ENCODE measurements around the gene COX7A1. TPM values are rescaled to one million over a fixed set of nuclear protein-coding genes. Genes with fewer than 3 reads are reported as not detected.
"Not testable (repeated sequence)": the region's sequence is repeated elsewhere in the genome, so short reads cannot be mapped to it uniquely, and the experiment has no call there.

The COX7A1 gene
- polyA plus RNA-seq, 4 donors: 25.6 to 30.2 (median 26.9) TPM

- DNase-seq (ENCODE audit: low read depth in 4 of 4, low spot score in 3 of 4): no peak
These were observed 9.8 kb downstream of the COX7A1 start for GRCh38 chr19:36142496-36142895.

- no peak for DNase-seq (ENCODE audit: low read depth in 4 of 4, low spot score in 3 of 4)
These were observed 10.2 kb downstream of the COX7A1 start for GRCh38 chr19:36142046-36142445.

DNA sequence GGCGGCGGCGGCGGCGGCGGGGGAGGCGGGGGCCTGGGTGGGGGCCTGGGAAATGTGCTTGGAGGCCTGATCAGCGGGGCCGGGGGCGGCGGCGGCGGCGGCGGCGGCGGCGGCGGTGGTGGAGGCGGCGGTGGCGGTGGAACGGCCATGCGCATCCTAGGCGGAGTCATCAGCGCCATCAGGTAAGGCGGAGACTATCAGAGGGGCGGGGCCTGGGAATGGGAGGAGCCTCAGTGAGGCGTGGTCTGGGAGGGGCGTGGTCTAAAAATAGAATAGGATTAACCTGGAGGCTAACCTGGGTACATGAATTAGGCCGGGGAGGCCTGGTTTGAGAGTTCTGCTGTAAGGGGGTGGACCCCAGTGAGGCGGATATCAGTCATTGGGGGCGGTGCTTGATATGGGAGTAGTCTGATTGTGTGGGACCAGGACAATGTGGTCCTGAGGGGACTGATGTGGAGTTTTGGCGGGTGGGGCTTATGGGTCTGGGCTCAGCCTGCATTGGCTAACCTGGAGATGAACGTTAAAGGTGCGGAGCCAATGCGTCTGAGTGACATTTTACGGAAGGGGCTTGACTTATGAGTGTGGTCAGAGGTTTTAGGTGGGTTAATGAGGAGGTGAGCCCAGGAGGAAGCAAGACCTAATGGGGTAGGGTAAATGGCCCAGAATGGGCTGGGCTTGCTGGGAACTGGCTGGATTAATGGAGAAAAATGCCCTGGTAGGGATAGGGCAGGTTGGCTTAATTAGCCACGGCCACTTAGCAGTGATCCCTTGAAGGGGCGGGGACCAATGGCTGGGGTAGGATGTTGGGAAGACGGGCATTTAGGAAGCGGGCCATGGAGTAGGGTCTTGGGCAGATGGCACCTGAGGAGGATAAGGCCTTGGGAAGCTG lies 11.0 kb downstream of the COX7A1 start:
- peak in 3 of 4 donors; percentile 49 to 70 (median 64) for DNase-seq (ENCODE audit: low read depth in 4 of 4, low spot score in 3 of 4)

- DNase-seq (ENCODE audit: low read depth in 4 of 4, low spot score in 3 of 4): peak in 1 of 4 donors; percentile 28
These were observed 11.8 kb downstream of the COX7A1 start for GRCh38 chr19:36140304-36141038.

GRCh38 chr19:36139473-36140303 lies 12.6 kb downstream of the COX7A1 start, which contains the start of gene CAPNS1:
Gene CAPNS1, plus strand, starts transcription at chr19:36140066. Its CDS starts 946 bp downstream, at chr19:36141012.
- peak; percentile 95 to 97 (median 96) for DNase-seq (ENCODE audit: low read depth in 4 of 4, low spot score in 3 of 4)

DNA sequence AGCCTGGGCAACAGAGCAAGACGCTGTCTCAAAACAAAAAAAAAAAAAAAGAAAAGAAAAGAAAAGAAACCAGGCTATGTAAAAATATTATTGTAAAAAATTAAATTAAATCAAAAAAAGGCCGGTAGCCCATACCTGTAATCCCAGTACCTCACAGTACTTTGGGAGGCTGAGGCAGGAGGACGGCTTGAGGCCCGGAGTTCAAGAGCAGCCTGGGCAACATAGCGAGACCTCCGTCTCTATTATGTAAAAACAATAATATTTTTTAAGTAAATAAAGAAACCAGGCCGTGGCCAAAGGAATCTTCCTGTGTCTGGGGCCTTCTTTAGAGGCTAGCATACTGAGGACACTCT lies 13.2 kb downstream of the COX7A1 start:
- no peak for DNase-seq (ENCODE audit: low read depth in 4 of 4, low spot score in 3 of 4)

GRCh38 chr19:36136964-36137686 lies 15.1 kb downstream of the COX7A1 start:
- DNase-seq (ENCODE audit: low read depth in 4 of 4, low spot score in 3 of 4): no peak

- not testable (repeated sequence) for DNase-seq (ENCODE audit: low read depth in 4 of 4, low spot score in 3 of 4)
These were observed 17.4 kb downstream of the COX7A1 start for GRCh38 chr19:36134867-36135266.

DNA sequence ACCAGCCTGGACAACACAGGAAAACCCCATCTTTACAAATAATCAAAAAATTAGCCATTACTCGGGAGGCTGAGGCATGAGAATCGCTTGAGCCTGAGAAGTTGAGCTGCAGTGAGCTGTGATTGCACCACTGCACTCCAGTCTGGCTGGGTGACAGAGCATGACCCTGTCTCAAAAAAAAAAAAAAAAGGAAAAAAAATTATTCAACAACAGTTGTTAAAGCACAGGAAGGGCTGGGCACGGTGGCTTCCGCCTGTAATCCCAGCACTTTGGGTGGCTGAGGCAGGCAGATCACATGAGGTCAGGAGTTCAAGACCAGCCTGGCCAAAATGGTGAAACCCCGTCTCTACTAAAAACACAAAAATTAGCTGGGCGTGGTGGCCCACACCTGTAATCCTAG lies 21.0 kb downstream of the COX7A1 start:
- DNase-seq (ENCODE audit: low read depth in 4 of 4, low spot score in 3 of 4): not testable (repeated sequence)

- no peak for DNase-seq (ENCODE audit: low read depth in 4 of 4, low spot score in 3 of 4)
These were observed 23.9 kb downstream of the COX7A1 start for GRCh38 chr19:36128392-36128736.

GRCh38 chr19:36125557-36125956 lies 26.7 kb downstream of the COX7A1 start:
- no peak for DNase-seq (ENCODE audit: low read depth in 4 of 4, low spot score in 3 of 4)

- no peak for DNase-seq (ENCODE audit: low read depth in 4 of 4, low spot score in 3 of 4)
These were observed 30.6 kb downstream of the COX7A1 start for GRCh38 chr19:36121486-36122124.

DNA sequence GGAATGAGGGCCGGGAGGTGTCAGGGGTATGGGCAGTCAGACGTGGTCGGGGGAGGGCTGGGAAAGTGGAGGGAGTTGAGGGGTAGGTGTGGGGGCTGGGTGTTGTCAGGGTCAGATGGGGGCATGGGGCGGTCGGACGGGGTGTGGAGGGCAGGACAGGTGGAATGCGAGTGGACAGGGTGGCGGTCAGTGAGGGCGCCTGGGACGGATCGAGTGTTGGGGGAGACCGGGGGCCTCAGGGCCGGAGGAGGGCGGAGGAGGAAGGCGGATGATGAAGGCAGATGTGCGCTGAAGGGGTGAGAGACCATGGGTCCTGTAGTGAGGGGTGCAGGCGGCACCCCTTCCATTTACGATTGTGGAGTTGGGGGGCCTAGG lies 31.3 kb downstream of the COX7A1 start:
- no peak for DNase-seq (ENCODE audit: low read depth in 4 of 4, low spot score in 3 of 4)

DNA sequence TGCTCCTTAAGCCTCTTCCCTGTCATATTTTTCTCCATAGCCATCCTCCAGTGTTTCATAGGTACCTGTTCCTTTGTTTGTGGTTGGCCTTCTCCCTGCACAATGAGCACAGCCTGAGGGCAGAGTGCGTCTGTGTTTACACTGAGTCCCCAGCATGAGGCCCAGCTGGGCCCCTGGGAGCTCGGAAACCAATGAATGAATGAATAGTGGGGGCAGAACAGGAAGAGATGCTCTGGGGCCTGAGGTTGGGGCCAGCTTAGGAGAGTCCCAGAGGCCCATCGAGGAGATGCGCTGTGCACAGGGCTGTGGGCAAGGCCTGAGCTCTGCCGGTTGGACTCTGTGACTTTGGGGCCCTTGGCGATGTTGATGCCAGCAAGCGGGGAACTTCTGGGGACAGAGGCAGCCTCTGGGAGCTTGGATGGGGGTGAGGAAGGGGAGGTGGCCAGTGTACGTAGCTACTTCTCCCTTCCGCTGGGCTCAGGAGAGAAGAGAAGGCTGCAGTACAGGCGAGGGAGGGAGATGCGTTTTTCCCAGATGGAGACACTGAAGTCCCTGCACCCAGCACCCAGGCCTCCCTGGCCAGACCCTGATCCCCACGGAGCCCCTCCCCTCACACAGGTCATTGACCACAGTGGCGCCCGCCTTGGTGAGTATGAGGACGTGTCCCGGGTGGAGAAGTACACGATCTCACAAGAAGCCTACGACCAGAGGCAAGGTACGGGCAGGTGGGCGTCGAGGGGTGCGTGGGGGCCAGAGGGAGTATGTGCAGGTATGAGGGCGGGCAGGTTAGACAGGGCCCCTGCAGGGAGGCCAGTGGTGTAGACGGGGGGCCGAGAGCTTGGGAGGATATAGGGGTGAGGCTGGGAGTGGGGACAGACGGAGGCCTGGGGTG lies 31.9 kb downstream of the COX7A1 start:
- no peak for DNase-seq (ENCODE audit: low read depth in 4 of 4, low spot score in 3 of 4)

DNA sequence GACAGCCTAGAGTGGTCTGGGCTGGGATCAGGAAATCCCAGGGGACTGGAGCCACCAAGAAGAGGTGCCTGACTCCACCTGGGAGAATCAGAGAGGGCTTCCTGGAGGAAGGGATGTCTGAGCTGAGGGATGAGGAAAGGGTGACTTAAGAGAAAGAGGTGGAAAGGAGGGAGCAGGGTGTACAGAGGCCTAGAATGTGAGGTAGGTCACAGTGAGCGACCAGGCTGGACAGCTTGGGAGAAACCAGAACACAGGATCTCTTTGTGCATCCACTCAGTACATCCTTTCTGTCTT lies 36.0 kb downstream of the COX7A1 start:
- DNase-seq (ENCODE audit: low read depth in 4 of 4, low spot score in 3 of 4): no peak

- no peak for DNase-seq (ENCODE audit: low read depth in 4 of 4, low spot score in 3 of 4)
These were observed 36.5 kb downstream of the COX7A1 start, which contains the start of gene TBCB for GRCh38 chr19:36115453-36116343. Gene TBCB, plus strand, starts transcription at chr19:36115468. Its CDS starts 93 bp downstream, at chr19:36115561.

DNA sequence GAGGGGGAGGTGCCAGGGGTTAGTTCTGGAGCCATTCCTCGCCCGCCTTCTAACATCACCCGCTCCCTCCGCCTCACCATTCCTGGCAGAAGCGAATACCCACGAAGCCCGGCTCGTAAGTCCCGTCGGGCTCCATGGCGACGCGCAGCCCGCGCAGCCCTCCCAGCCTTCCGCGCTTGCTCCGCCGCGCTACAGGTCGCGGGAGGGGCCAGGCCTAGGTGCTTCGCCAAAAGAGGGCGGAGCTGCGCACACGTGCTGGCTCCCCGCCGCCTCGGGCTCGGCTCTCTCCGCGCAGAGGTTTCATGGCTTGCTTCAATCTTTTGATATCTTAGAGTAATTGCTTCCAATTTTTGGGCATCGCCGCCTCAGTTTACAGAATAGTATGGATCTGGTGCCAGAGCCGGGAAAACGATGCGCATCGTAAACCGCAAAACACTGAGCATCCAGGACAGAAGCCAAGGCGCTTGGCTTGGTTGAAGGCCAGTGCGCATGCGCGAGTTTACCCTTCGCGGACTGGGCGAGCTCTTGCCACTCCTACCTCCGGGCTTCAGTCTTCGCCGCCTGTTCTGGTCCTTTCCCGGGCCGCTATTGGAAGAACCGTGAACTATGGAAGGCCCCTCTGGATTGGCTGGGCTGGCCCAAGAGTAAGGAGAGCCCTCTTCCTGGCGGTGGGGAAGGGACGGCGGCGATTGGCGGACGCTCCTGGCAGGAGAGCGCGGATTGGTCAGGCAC lies 37.4 kb downstream of the COX7A1 start, which contains the start of gene POLR2I:
POLR2I (minus strand) TSS at position 155 of the 732 bp plus-strand sequence; CDS start at position 136, 19 bp downstream.
- peak; percentile 99 for DNase-seq (ENCODE audit: low read depth in 4 of 4, low spot score in 3 of 4)
